ENCODE measurements around the gene NLRP5.

Gene NLRP5

DNA sequence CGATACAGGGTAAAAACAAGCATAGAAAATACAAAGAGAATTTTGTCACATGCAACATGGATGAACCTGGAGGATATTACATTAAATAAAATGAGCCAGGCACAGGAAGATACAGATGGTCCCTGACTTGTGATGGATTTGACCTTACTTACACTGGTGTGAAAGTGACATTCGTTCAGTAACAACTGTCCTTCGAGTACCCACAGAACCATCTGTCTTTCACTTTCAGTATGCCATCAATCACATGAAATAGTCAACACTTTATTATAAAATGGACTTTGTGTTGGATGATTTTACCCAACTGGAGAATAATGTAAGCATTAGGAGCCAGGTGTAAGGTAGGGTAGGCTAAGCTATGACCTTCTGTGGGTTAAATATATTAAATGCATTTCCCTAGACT, 83.1 kb downstream of the NLRP5 start:
- no peak overlapping the region for H3K27ac ChIP-seq
- no peak overlapping the region for H3K4me3 ChIP-seq

DNA sequence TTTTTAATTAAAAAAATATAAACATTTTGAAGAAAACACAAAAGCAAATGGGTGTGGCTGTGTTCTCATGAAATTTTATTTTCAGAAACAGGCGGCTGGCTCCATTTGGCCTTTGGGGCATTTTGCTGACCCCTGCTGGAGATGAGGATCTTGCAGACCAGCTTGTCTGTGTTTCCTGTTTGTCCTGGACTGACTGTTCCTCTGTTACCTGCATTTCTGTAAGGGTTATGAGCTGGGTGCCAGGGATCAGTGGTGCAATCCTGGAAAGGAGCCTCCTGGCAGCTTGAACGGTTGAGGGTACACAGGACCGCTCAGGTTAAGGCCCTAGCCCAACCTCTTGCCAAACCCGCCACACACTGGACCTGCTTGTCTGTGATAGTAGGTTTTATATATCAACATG, 84.6 kb downstream of the NLRP5 start:
- no peak overlapping the region for H3K4me3 ChIP-seq
- H3K27ac ChIP-seq: no peak overlapping the region

DNA sequence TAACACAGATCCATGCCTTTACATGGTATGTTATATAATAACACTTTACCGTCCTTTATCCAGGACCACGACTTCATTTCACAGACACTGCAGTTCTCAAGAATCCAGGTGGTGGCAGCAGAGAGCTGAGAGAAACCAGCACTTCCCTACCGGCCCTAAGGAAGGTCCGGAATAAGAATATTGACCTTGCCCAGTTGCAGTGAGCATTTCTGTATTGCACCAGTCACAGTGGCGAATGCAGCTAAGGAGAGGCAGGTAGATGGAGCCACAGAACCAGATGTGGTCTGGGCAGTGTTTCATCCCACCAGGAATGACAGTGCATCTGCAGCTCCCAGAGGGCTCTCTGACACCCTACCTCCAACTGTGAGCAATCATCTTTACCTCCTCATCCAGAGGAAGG, 89.9 kb downstream of the NLRP5 start:
- H3K27ac ChIP-seq: no peak overlapping the region

DNA sequence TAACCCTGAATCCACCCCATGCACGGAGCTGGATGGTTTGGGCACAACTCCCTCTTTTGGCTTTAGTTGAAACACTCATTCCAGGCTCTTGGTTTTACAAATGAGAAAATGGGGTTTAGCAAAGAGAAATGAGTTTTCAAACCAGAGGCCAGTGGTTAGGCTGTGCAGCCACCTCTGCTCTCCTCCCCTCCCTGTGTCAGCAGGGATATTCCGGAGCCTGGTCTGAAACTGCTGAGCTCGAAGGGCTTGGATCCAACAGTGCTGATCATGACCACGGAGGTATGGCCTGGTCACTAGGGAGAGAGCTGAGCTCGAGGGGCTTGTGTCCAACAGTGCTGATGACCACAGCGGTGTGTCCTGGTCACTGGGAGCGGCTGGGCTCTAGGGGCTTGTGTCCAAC, 93.0 kb downstream of the NLRP5 start:
- Histone ChIP-seq H3K4me3 (no peak overlapping the region), H3K27ac (no peak overlapping the region)

More for the DNA sequence above, 89.9 kb downstream of the NLRP5 start:
- H3K4me3 ChIP-seq: no peak overlapping the region

DNA sequence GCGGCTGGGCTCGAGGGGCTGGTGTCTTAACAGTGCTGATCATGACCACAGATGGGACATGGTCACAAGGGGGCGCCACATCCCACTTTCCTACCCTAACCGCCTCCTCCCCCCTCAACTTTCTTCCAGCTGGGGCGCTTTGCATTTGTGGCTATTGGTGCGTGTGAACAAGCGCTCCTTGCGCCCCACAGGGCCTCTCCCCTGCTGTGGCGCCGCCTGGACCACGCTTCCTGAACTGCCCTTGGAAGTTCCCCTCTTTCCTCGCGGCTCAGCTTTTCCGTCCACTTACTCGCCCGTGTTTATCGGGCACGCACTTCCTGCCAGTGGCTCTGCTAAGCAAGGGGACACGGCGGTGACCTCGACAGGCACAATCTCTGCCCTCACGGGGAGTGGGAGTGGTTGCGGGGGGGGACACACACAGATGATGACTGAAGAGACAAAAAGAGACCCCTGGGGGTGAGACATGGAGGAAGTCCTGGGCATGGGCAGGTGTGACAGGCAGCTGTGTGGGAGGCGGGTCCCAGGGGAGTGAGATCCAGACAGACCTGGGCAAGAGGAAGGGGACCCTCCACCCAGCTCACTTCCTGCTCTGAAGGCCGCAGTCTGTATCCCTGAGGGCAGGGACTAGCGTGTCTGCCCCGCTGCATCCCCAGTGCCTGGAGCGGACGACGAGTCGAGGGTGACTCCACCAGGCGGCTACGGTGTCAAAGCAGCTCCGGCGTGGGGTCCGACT, 94.3 kb downstream of the NLRP5 start:
- Histone ChIP-seq H3K27ac (no peak overlapping the region), H3K4me3 (peak overlapping the region; percentile 3 to 35 (median 16))

DNA sequence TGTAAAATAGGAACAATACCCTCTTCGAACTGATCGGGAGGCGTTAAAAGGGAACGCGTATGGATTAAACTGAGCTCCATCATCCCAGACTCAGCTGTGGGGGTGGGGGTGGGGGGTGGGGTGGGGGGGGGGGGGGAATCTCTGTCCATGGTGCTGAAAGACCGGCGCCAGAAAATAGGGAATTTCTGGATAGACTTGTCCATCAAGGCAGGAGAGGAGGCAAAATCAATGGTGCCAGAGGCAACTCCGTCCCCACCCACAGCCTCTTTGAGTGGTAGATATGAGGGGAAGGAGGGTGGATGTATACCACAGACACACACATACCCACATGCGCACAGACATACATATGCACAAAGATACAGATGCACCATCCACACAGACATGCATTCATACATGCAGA, 97.1 kb downstream of the NLRP5 start:
- Histone ChIP-seq H3K4me3 (no peak overlapping the region), H3K27ac (no peak overlapping the region)

DNA sequence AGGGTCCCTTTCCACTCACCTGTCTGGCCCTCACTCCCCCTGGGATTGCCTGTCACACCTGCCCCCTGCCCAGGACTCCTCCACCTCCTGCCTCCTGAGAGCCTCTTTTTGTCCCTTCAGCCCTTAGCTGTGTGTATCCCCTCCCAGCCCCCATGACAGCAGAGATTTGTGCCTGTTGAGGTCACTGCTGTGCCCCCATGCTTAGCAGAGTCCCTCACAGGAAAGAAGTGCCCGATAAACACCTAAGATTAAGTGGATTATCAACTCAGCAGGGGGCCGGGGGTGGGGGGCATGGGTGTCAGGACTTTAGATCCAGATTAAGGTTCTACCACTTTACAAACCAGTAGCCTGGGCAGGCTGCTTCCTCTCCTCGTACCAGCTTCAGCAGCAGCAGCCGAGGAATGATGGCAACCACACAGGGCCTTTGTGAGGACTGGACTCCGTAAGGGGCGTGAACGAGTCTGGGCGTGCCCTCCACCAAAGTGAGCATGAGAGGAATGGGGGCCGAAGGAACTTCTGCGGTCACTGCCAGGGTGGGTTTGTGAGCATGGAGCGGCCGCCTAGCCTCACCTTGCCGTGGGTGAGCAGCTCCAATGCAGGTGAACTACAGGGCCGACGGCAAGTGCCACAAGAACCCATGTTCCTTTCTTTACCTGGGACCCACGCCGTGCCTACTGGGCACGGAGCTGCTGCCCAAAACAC, 98.4 kb downstream of the NLRP5 start:
- no peak overlapping the region for H3K27ac ChIP-seq
- H3K4me3 ChIP-seq: no peak overlapping the region

DNA sequence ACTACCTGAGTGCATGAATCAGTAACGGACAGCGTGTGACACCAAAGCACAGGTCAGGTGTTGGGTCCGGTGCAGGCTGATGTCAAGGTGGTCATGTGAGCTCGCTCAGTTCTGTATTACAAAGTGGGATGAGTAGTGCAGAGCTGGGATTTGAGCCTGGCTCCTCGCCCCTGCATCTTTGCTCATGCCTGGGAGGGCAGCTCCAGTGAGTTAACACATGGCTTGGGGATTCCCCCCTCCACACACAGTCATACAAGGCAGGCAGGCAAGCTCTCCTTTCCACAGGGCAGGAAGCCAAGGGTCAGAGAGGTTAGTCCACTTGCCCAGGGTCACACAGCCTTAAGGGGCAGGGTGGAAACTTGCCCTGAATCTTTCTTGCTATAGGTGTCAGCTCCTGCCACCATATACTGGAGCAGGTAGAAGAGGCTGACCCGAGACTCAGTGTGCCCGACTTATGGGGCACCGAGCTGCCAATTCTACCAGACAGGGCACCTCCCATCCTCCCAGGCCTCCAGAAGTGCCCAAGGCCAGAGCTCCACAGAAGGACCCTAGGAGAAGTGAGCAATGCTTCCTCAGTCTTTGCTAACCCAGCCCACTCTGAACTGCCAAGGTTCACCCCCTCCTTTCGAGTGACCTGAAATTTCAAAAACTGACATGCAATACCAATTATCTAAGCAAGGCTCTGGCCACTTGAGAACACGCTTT, 99.1 kb downstream of the NLRP5 start:
- H3K4me3 ChIP-seq: no peak overlapping the region

DNA sequence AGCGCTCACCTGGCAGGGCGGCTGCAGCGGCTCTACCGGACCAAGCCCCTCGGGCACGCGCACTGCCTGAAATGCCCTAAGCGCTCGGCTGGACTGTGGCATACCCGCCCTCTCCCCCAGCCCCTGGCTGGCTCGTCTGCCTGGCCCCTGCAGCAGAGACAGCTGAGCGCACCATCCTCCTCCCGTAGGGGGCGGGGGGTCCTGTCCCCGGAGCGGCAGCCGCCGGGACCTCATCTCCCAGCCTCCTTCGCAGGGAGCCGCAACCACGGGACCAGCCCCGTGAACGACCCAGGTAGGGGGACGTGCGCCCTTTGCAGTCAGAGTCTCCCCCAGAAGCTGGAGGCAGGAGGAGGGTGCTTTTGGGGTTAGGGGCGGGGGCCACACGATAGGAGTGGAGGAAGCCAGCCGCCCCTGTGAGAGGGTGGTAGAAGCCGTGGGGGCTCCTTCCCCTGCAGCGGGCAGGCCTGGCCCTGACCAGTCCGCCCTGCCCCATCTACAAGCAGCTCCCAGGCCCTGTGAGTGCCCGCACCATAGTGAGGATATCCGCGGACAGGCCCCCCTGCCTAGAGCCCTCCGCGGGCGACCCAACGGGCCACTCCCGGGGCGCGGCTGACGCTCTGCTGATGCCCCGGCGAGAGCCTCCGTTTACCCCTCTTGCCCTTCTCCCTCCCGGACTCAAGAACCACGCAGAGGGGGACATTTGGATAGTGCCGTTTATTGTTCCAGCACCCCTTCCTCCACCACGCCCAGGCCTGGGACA, 100.3 kb downstream of the NLRP5 start:
- Histone ChIP-seq H3K27ac (no peak overlapping the region), H3K4me3 (no peak overlapping the region)

More for the DNA sequence above, 99.1 kb downstream of the NLRP5 start:
- no peak overlapping the region for H3K27ac ChIP-seq

DNA sequence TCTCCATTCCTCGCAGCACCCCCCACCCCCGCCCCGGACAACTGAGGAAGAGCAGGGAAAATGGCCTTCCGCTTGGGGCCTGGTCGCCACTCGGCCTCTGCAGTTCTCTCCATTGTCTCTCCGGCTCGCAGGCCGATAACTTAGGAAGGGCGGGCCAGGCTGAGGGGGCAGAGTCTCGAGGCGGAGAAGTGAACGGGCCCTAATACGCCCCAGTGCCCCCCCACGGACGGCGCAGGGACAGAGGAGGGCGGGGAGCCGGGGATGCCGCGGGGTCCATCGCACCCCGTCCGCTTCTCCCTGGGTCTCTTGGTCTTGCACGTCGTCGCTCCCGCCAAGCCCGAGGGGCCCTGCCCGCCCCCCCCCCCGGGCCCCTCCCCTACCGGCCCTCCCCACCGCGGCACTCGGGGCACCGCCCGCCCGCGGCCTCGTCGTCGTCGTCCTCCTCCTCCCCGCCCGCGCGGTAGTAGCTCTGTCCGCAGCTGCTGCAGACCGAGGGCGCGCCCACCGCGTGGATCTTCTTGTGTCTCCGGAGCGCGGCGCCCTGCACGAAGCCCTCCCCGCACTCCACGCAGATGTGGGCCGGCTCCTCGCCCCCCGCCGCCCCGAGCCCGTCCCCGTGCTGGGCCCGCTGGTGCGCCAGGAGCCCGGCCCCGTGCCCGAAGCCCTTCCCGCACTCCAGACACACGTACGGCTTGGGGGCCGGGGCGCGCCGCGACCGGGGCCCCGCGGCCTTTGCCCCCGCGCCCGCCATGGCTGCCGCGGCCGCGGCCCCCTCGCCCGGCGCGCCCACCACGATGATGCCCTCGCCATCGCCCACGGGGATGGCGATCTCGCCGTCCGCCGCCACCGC, 101.3 kb downstream of the NLRP5 start:
- no peak overlapping the region for H3K27ac ChIP-seq
- H3K4me3 ChIP-seq: no peak overlapping the region

DNA sequence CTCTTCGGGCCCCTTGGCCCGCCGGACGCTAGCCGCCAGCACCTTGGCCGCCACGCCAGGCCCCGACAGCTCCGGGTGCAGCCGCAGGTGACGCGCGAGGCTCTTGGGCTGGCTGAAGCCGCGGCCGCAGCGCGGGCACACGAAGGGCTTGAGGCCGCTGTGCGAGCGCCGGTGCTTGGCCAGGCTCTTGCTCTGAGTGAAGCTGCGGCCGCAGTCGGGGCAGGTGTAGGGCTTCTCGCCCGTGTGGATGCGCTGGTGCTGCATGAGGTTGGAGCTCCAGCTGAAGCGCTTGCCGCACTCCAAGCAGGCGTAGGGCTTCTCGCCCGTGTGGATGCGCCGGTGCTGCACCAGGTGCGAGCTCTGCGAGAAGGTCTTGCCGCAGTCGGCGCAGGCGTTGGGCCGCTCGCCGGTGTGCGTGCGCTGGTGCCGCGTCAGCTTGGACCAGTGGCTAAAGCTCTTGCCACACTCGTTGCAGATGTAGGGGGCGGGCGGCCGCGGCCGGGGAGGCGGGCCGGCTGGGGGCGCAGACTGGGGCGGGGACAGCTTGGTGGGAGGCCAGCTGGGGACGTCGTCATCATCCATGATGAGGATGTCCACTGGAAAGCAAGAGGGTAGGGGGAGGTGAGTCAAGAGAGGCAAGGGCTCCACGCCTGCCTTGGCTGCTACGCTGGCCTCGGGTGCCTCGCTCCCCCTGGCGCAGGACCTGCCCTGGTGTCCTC, 102.1 kb downstream of the NLRP5 start:
- Histone ChIP-seq H3K4me3 (no peak overlapping the region), H3K27ac (no peak overlapping the region)

DNA sequence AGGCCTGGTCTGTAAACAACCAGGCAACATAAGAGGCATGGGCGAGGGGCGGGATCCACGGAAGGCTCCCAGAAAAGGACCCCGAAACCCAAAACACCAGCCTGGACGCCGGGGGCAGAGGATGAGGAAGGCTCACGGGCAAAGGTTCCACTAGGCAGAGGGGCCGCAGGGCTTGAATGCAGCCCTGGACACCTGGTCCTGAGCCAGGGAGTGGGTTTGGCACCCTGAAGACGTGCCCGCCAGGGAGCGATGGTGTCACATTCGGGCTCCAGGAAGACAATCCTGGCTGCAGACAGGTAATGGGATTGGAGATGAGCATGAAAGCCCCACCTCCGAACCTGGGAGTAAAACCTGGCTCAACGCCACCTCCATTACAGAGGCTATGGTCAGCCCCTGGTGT, 102.8 kb downstream of the NLRP5 start:
- no peak overlapping the region for H3K4me3 ChIP-seq
- H3K27ac ChIP-seq: no peak overlapping the region

DNA sequence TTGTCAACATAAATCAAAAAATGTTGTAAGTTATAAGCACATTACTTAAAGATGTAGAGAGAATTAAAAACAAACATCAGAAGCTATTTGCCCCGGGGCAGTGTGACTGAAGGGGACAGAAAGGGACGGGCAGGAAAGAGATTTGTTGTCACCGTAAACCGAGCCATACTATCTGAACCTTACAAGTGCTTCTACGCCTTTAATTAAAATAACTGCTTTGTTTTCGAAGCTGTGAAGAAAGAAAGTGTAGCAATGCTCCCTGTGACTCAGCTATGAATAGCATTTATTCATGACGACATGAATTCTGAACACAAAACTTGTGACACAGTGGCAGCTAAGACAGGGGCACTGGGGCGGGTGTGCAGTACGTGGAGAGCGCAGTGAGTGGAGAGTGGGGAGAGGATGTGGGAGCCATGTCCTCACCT, 104.5 kb downstream of the NLRP5 start:
- H3K4me3 ChIP-seq: peak overlapping the region in 1 of 7 experiments; percentile 16
- H3K27ac ChIP-seq: peak overlapping the region in 9 of 21 experiments; percentile 4 to 69 (median 41)

DNA sequence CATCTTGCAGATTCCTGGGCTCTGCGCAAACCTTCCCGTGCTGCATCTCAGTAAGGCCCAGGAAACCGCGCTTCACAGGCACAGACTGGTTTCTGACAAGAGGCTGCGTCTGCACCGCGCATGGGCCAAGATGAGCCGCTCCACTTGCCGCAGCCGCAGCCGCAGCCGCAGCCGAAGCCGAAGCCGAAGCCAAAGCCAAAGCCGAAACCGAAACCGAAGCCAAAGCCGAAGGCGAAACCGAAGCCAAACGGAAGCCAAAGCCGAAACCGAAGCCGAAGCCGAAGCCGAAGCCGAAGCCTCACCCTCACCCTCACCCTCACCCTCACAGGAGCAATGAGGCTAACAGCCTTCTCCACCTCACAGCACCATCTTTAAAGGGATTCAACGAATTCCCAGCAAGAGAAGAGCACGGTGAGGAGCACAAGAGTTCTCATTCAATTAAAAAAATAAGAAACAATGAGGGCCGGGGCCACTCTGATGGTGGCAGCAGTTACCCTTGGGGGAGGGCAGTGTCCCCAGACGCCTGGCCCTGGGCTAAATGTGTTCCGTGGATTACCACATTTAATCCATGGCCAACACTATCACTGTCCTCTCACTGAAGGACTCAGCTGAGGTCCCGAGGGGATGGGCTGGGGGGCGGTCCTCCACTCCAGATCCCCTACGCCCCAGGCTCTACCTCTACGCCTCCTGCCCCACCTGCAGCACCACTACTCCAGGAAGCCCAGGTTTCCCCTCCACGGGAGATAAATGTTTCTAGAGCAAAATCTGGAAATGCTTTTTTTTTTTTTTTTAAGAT, 105.4 kb downstream of the NLRP5 start:
- H3K4me3 ChIP-seq: peak overlapping the region in 2 of 7 experiments; percentile 16 to 21
- peak overlapping the region in 9 of 21 experiments; percentile 4 to 69 (median 41) for H3K27ac ChIP-seq

DNA sequence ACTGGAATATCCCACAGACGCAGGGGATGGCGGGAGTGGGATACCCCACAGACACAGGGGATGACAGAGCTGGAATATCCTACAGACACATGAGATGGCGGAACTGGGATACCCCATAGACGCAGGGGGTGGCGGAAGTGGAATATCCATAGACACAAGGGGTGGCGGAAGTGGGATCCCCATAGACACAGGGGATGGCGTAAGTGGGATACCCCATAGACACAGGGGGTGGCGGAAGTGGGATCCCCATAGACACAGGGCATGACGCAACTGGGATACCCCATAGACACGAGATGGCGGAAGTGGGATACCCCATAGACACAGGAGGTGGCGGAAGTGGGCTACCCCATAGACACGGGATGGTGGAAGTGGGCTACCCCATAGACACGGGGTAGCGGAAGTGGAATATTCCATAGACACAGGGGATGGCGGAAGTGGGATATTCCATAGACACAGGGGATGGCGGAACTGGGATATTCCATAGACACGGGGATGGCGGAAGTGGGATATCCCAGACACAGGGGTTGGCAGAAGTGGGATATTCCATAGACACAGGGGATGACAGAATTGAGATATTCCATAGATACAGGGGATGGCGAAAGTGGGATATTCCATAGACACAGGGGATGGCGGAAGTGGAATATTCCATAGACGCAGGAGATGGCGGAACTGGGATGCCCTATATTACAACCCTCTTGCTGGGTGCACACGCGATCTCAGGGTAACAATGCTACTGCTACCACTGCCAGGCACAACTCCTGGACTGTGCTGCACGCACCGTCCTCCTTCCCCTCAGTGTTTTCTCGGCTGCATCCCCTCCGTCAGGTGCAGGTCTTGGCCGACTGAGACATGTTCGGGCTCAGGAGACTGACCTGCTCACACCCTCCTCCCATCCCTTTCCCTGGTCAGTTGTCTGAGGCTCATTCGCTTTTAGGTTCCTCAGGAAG, 106.4 kb downstream of the NLRP5 start:
- Histone ChIP-seq H3K27ac (no peak overlapping the region), H3K4me3 (no peak overlapping the region)

DNA sequence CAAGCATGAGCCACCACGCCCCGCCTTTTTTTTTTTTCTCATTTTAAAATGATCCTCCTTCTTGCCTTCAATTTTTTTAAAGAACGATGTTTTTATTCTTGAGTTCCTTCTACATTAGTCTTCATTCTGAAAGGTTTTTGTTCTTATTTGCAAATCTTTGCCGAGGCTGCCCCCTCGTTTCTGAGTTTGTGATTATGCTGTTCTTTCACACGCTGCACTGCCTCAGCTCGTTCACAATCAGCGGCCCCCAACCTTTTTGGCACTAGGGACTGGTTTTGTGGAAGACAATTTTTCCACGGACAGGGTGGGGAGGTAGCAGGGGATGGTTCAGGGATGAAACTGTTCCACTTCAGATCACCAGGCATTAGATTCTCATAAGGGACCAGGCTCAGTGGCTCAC, 107.9 kb downstream of the NLRP5 start:
- H3K27ac ChIP-seq: no peak overlapping the region
- H3K4me3 ChIP-seq: no peak overlapping the region

DNA sequence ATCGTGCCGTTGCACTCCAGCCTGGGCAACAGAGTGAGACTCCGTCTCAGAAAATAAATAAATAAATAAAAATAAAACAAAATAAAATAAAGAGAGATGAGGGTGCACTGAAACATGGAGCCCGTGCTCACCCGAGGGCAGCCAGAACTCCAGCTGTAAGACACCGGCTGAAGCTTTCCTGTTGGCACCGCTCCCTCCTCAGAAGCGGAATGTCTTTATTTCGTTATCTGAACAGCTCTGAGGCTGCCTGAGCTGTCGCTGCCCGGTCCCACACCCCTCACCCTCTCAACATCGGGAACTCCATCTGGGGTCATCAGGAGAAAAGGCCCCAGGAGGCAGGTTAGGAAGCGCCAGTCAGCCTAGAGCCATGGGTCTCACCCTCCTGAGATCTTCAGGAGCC, 110.1 kb downstream of the NLRP5 start:
- no peak overlapping the region for H3K27ac ChIP-seq

More for the DNA sequence above, 110.1 kb downstream of the NLRP5 start:
- H3K4me3 ChIP-seq: no peak overlapping the region
